ENCODE results near the gene TRMT13. TPM values are rescaled to one million over a fixed set of nuclear protein-coding genes. Genes with fewer than 3 reads are reported as not detected.

The TRMT13 gene
- total and polyA plus RNA-seq, 2 of the 13 experiments (the other 11 are each of a cell fraction or from before 2014, with no cell fraction given) = 10.0 to 12.4 TPM

DNA sequence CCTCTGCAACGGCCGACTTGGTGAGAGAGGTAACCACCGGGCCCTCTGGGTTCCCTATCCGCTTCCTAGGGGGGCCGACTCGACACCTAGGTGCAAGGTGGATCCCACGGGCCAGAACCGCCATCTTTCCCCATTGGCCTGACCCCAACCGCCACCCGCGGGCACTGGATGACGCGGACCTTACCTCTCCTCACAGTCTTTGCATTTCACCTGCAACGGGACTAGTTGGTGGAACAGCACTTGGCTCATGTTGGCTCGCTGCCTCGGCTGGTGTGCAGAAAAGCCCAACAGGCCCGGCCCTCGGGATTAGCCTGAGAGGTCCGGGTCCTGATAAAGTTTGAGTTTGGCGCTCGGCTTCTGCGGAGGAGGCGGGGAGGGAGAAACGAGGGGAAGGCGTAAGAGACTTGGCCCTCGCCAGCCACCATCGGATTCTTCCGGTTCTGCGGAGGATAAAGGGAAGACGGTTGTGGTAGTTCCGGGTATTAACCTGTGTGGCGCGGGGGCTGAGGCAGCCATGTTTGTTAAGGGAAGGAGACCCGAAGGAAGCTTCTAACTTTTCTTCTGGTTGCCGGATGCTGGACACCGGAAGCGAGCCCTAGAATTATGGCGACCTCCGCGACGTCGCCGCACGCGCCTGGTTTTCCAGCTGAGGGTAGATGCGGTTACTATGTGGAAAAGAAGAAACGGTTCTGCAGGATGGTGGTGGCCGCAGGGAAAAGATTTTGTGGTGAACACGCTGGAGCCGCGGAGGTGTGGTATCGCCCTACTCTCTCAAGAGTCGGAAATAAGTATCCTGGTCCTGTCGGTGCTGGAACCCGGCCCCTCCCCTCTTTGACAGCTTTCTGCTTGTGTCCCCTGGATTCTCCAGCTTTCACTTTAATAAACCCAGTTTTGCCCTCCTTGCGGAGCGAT, at the start of gene TRMT13, which contains the start of gene SASS6 (continued):
- TF ChIP-seq, protein P1, sequence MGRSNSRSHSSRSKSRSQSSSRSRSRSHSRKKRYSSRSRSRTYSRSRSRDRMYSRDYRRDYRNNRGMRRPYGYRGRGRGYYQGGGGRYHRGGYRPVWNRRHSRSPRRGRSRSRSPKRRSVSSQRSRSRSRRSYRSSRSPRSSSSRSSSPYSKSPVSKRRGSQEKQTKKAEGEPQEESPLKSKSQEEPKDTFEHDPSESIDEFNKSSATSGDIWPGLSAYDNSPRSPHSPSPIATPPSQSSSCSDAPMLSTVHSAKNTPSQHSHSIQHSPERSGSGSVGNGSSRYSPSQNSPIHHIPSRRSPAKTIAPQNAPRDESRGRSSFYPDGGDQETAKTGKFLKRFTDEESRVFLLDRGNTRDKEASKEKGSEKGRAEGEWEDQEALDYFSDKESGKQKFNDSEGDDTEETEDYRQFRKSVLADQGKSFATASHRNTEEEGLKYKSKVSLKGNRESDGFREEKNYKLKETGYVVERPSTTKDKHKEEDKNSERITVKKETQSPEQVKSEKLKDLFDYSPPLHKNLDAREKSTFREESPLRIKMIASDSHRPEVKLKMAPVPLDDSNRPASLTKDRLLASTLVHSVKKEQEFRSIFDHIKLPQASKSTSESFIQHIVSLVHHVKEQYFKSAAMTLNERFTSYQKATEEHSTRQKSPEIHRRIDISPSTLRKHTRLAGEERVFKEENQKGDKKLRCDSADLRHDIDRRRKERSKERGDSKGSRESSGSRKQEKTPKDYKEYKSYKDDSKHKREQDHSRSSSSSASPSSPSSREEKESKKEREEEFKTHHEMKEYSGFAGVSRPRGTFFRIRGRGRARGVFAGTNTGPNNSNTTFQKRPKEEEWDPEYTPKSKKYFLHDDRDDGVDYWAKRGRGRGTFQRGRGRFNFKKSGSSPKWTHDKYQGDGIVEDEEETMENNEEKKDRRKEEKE (IDR thresholded peaks at IDR 0.05) = no peak
- TF ChIP-seq MYC (CRISPR knock-in tag; IDR thresholded peaks at IDR 0.05; ENCODE audit: borderline replicate concordance) (peak; percentile 89), FOSL2 (CRISPR knock-in tag; IDR thresholded peaks at IDR 0.05) (peak; percentile 35), TBL1XR1 (IDR thresholded peaks at IDR 0.05; ENCODE audit: borderline replicate concordance, low read length, partially characterized antibody) (peak; percentile 33), BHLHE40 (IDR thresholded peaks at IDR 0.05; ENCODE audit: low read length) (no peak), HOXA5 (CRISPR knock-in tag; IDR thresholded peaks at IDR 0.05) (peak; percentile 88), ZNF33A (CRISPR knock-in tag; IDR thresholded peaks at IDR 0.05; ENCODE audit: borderline replicate concordance) (no peak; the same call in 1 of the 2 replicates), ZNF746 (CRISPR knock-in tag; IDR thresholded peaks at IDR 0.05) (peak; percentile 84; the same call in 1 of the 2 replicates), ZNF781 (CRISPR knock-in tag; IDR thresholded peaks at IDR 0.05; ENCODE audit: borderline replicate concordance, not compliant biosample characterization) (no peak), HNRNPLL (IDR thresholded peaks at IDR 0.05; ENCODE audit: low read depth, low read length, poor library complexity, severe bottlenecking) (peak; percentile 53), ZNF776 (CRISPR knock-in tag; IDR thresholded peaks at IDR 0.05) (no peak)
- TF ChIP-seq, protein P2, sequence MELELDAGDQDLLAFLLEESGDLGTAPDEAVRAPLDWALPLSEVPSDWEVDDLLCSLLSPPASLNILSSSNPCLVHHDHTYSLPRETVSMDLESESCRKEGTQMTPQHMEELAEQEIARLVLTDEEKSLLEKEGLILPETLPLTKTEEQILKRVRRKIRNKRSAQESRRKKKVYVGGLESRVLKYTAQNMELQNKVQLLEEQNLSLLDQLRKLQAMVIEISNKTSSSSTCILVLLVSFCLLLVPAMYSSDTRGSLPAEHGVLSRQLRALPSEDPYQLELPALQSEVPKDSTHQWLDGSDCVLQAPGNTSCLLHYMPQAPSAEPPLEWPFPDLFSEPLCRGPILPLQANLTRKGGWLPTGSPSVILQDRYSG (CRISPR knock-in tag; IDR thresholded peaks at IDR 0.05) = no peak
- TF ChIP-seq, protein P3, sequence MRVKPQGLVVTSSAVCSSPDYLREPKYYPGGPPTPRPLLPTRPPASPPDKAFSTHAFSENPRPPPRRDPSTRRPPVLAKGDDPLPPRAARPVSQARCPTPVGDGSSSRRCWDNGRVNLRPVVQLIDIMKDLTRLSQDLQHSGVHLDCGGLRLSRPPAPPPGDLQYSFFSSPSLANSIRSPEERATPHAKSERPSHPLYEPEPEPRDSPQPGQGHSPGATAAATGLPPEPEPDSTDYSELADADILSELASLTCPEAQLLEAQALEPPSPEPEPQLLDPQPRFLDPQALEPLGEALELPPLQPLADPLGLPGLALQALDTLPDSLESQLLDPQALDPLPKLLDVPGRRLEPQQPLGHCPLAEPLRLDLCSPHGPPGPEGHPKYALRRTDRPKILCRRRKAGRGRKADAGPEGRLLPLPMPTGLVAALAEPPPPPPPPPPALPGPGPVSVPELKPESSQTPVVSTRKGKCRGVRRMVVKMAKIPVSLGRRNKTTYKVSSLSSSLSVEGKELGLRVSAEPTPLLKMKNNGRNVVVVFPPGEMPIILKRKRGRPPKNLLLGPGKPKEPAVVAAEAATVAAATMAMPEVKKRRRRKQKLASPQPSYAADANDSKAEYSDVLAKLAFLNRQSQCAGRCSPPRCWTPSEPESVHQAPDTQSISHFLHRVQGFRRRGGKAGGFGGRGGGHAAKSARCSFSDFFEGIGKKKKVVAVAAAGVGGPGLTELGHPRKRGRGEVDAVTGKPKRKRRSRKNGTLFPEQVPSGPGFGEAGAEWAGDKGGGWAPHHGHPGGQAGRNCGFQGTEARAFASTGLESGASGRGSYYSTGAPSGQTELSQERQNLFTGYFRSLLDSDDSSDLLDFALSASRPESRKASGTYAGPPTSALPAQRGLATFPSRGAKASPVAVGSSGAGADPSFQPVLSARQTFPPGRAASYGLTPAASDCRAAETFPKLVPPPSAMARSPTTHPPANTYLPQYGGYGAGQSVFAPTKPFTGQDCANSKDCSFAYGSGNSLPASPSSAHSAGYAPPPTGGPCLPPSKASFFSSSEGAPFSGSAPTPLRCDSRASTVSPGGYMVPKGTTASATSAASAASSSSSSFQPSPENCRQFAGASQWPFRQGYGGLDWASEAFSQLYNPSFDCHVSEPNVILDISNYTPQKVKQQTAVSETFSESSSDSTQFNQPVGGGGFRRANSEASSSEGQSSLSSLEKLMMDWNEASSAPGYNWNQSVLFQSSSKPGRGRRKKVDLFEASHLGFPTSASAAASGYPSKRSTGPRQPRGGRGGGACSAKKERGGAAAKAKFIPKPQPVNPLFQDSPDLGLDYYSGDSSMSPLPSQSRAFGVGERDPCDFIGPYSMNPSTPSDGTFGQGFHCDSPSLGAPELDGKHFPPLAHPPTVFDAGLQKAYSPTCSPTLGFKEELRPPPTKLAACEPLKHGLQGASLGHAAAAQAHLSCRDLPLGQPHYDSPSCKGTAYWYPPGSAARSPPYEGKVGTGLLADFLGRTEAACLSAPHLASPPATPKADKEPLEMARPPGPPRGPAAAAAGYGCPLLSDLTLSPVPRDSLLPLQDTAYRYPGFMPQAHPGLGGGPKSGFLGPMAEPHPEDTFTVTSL (CRISPR knock-in tag; IDR thresholded peaks at IDR 0.05; ENCODE audit: borderline replicate concordance) = peak; percentile 69; the same call in 1 of the 2 replicates
- TF ChIP-seq, protein P4, sequence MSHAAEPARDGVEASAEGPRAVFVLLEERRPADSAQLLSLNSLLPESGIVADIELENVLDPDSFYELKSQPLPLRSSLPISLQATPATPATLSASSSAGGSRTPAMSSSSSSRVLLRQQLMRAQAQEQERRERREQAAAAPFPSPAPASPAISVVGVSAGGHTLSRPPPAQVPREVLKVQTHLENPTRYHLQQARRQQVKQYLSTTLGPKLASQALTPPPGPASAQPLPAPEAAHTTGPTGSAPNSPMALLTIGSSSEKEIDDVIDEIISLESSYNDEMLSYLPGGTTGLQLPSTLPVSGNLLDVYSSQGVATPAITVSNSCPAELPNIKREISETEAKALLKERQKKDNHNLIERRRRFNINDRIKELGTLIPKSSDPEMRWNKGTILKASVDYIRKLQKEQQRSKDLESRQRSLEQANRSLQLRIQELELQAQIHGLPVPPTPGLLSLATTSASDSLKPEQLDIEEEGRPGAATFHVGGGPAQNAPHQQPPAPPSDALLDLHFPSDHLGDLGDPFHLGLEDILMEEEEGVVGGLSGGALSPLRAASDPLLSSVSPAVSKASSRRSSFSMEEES (CRISPR knock-in tag; IDR thresholded peaks at IDR 0.05) = no peak

All from HepG2 (cell line).